ENCODE results near the gene CD27. TPM values are rescaled to one million over a fixed set of nuclear protein-coding genes. Genes with fewer than 3 reads are reported as not detected.

CD27 gene
- total RNA-seq, 1 donor from 2014 or later = not detected

GRCh38 chr12:6500466-6500865 lies 55.7 kb downstream of the CD27 start:
- peaks cover 26 to 27% of the 10 kb centered on the region in 2 donors for H3K36me3 ChIP-seq
- no peak for TF ChIP-seq CTCF (IDR thresholded peaks at IDR 0.05)

More at GRCh38 chr12:6500466-6500865, 55.7 kb downstream of the CD27 start:
- no peak for DNase-seq (ENCODE audit: low spot score in 2 of 2)
- H3K9me3 ChIP-seq = no peaks in the 10 kb centered on the region
- H3K4me1 ChIP-seq = peaks cover 0 to 3% of the 10 kb centered on the region in 2 donors
- no peaks in the 10 kb centered on the region for H3K27me3 ChIP-seq
- intact Hi-C loops (cut with DNase I) = no loop called here
- H3K4me3 ChIP-seq = no peak overlapping the region
- H3K27ac ChIP-seq = no peak overlapping the region

Other genes starting within 250 kb of the CD27 start
- gene CD9, start 244.6 kb upstream of the CD27 start, total RNA-seq = 181 TPM
- gene PLEKHG6, start 134.3 kb upstream of the CD27 start, total RNA-seq = not detected
- gene TNFRSF1A, start 102.9 kb upstream of the CD27 start, total RNA-seq = 528 TPM
- 14.3 TPM for gene SCNN1A, start 69.4 kb upstream of the CD27 start, total RNA-seq
- gene LTBR, start 60.8 kb upstream of the CD27 start, total RNA-seq = 284 TPM
- 16.8 TPM for gene TAPBPL, start 7.1 kb downstream of the CD27 start, total RNA-seq
- 17.1 TPM for gene VAMP1, start 25.7 kb downstream of the CD27 start, total RNA-seq
- gene MRPL51, start 48.3 kb downstream of the CD27 start, total RNA-seq = 112 TPM
- 11.7 TPM for gene NCAPD2, start 49.1 kb downstream of the CD27 start, total RNA-seq
- gene GAPDH, start 89.6 kb downstream of the CD27 start, total RNA-seq = 3,445 TPM
- 35.0 TPM for gene IFFO1, start 111.1 kb downstream of the CD27 start, total RNA-seq
- 77.4 TPM for gene NOP2, start 123.3 kb downstream of the CD27 start, total RNA-seq
- gene CHD4, start 162.4 kb downstream of the CD27 start, total RNA-seq = 185 TPM
- 0.21 TPM for gene LPAR5, start 191.0 kb downstream of the CD27 start, total RNA-seq
- 10.6 TPM for gene ACRBP, start 202.5 kb downstream of the CD27 start, total RNA-seq
- 2.6 TPM for gene ING4, start 218.2 kb downstream of the CD27 start, total RNA-seq
- gene ZNF384, start 244.4 kb downstream of the CD27 start, total RNA-seq = 15.1 TPM